ENCODE measurements around the gene WARS2.

The WARS2 gene

DNA sequence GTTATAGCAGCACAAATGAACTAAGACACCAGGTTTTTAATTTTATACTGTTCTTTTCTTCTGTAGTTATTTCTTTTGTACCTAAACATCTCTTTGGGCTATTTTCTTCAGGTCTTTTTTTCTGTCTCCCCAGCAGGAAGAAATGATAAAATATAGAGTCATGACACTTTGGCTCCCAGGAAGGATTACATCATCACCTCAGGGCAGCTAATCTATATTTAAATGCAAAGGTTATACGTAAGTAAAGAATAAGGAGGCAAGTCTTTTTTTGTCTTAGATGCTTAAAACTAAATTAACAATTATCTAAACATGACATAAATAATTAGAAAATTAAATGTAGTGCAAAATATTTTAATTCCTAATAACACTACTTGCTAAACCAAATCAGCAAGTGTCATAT is 57.0 kb downstream of the WARS2 start:
- DNase-seq (ENCODE audit: low read depth) = no peak

DNA sequence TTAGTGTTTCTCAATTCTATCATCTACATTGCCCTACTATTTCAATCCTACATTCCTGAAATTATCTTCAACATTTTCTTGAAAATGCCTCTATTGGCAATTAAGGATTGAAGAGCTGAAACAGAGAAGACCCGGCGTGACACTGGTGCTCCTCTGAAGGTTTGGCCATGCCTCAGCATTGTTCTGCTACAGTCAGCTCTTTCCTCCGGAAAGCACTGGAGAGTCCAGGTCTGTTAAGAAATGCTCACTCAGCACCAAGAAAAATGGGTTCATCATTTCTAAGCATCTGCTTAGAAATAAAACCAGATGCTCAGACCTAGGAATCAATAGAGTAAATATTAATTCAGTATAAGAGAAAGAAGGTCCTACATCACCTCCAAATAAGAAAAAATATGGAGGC is 58.8 kb downstream of the WARS2 start:
- no peak for DNase-seq (ENCODE audit: low read depth)

DNA sequence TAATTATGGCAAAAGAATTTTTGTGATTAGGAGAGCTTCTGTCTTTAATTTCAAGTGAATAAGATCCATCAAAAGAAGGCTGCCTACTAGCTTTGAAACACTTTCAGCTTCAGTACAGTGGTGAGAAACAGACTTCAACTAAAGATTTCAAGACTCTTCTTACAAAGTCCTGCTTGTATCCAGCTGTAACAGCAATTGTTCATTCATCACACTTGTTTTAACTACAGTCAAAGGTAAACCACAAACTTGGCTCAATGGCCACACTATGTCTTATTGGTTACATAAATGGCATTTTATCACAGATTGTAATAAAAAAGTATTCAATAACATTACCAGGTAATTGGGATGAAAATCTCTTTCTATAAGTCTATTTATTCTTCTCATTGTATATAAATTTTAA is 59.2 kb downstream of the WARS2 start:
- no peak for DNase-seq (ENCODE audit: low read depth)

- no peak for DNase-seq (ENCODE audit: low read depth)
Observed at GRCh38 chr1:119080586-119080985, 59.9 kb downstream of the WARS2 start.

GRCh38 chr1:119079881-119080280 is 60.6 kb downstream of the WARS2 start:
- no peak for DNase-seq (ENCODE audit: low read depth)

DNA sequence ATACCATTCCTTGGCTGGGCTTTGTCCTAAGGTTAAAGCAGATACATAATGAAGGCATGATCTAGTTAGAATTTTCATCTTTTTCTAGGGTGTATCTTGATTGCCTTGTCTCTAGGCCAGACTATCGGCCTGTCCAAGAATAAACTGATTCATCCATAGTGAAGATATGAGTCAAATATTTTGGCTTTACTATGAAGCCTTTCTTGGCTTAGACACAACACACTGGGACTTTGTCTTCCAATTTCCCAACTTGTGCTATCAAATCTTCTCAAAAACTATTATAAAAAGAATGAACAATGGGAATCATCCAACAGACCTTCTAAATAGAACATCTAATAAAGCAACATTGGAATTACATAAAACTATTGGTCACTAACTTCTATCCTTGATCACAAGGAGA is 64.8 kb downstream of the WARS2 start:
- DNase-seq (ENCODE audit: low read depth) = no peak

DNA sequence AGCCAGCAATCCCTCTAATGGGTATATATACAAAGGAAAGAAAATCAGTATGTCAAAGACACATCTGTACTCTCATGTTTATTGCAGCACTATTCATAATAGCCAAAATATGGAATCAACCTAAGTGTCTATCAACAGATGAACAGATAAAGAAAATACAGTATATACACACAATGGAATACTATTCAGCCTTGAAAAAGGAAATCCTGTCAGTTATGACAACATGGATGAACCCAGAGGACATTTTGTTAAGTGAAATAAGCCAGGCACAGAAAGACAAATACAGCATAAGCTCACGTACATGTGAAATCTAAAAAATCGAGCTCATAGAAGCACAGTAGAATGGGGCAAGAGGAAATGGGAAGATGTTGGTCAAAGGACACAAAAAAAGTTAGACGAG is 69.1 kb downstream of the WARS2 start:
- DNase-seq (ENCODE audit: low read depth) = no peak

DNA sequence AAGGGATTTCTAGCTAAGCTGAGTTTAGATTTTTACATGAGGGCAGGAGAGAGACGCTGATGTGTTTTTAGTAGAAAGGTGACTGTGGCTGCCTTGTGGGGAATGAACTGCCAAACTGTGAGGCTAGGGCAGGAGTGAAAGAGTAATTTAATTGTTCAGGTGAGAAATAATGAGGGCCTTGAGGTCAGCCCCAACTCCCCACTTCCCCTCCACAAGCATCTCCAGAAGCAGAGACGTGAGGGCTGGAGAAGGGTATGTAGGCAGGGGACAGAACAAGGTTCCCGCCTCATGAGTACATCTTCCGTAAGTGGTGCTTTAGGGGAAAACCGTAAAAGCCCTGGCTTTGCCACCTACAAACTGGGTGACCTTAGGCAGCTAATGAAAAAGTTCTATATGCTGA is 70.8 kb downstream of the WARS2 start:
- DNase-seq (ENCODE audit: low read depth) = no peak

DNA sequence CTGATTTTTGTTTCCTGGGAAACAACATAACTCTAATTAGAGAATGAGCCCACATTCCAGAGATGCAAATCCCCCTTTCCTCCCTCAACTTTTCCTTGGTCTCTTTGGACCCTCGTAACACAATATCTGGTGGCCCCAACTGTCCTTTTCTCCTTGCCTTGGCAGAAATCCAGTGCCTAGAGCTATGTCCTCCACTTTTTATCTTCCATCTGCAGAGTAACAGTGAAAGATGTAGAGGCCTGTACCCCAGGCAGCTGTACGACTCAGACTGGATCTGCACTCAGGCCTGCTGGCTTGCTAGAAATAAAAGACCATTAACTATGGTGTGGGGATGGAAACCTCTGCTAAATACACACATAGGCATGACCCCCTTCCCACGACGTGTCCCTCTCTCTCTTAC is 72.0 kb downstream of the WARS2 start:
- DNase-seq (ENCODE audit: low read depth) = no peak

GRCh38 chr1:119061700-119062099 is 78.8 kb downstream of the WARS2 start:
- DNase-seq (ENCODE audit: low read depth) = no peak

DNA sequence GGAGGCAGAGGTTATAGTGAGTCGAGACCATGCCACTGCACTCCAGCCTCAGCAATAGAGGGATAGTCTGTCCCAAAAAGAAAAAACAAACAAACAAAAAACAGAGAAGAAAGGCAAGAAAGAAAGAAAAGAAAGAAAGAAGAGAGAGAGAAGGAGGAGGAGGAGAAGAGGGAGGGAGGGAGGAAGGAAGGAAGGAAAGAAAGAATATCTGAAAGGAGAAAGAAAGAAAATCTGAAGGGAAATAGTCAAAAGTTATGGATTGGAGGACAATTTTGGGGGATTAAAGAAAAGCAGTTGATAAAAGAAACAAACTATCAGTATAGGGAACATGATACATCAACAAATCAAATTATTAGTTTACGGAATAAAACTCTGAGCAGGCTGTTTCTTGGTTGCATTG is 84.9 kb downstream of the WARS2 start:
- DNase-seq (ENCODE audit: low read depth) = no peak

- no peak for DNase-seq (ENCODE audit: low read depth)
Observed at GRCh38 chr1:119053917-119054316, 86.5 kb downstream of the WARS2 start.

- DNase-seq (ENCODE audit: low read depth) = no peak
Observed at GRCh38 chr1:119052267-119052666, 88.2 kb downstream of the WARS2 start.

DNA sequence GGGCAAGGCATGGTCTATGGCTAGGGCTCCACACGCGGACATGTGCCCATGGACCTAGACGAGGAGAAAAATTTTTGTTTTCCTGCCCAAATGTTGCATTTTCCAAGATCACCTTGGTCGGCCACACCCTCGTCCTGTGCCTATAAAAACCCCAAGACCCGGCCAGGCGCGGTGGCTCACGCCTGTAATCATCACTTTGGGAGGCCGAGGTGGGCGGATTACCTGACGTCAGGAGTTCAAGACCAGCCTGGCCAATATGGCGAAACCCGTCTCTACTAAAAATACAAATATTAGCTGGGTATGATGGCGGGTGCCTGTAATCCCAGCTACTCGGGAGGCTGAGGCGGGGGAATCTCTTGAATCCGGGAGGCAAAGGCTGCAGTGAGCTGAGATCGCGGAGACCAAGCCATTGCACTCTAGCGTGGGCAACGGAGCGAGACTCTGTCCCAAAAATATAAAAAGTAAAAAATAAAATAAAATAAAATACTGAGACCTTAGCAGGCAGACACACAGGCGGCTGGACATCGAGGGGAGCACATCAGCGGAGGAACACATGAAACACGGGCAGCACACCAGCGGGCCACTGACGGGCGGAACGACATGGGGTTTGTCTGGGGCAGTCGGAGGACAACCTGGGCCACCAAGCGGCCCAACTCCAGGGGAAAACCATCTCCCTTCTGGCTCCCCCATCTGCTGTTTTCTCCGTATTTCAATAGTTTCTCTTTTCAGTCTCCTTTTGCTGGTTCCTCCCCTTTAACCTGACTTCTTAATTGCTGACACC is 91.6 kb downstream of the WARS2 start:
- DNase-seq (ENCODE audit: low read depth) = no peak

DNA sequence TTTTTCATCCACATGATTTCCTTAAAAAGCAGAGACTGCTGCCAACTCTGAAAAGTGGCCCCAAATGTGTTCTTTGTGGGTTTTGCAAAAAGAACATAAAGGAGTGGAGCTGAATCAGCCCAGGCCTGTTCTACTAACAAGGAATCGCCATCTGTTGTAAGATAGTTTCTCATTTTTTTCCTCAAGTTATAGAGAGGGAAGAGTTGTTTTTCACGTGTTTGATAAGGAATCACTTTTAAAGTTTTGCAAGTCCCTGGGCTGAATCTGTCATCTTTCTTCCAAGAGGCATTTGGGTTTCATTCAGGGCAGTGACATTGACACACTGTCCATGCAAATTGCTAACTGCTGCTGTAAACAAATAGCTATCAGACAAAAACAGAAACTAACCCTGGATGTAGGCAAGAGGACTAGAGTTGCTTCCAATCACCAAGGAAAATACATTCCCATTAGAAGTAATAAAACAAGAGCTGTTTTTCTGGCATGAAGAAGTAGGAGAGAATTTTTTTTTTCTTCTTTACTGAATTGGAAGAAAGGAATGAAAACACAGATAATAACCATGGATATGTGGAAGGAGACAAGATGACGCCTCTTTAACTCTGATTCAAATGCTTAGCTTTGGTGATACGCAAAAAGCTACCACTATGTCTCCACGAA is 93.5 kb downstream of the WARS2 start:
- DNase-seq (ENCODE audit: low read depth) = no peak

- no peak for DNase-seq (ENCODE audit: low read depth)
Observed at GRCh38 chr1:119046429-119046784, 94.0 kb downstream of the WARS2 start.

DNA sequence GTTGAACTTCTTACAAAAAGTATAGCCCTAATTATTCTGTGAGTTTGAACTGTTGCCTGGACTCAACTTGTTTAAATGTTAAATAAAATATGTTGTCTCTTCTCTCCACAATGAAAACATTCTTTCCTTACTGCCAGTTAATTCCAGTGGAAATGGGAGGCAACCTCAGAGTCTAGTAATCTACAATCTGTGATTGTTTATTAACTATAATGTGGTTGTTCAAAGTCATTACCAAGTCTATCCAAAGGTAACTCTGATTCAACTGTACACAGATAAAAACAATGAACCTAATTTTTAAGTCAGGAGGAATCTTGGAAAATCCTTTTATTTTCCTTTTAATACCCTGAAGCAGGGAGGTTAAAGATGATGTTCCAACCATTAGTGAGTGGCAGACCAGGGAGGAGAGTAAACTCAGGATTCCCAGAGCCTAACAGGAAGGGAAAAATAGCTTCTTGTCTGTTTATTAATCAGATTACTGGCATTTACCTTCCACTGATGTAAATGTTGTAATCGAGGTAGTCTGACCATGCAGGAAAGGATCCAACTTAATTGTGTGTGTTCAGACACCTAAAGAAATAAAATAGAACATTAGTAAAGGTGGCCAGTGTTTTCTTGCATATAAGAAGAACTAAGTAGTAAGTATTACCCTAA is 95.2 kb downstream of the WARS2 start:
- DNase-seq (ENCODE audit: low read depth) = no peak

DNA sequence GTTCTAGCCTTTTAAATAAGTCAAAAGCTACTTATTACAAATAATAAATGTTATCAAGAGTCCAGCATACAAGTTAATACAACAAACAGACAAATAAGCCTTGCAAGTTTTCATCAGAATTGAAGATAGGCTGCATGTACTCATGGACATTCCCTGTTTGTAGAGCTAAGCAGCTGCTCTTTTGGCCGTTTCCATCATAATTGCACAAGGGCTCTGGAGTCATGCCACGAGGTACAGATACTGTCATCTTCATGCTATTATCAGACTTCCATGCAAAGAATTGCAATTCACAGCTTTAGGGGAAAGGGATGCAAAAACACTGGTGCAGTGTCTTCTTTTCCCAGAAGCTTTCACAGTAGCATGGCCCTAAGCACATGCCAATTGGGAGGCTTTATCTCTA is 99.5 kb downstream of the WARS2 start:
- no peak for DNase-seq (ENCODE audit: low read depth)

- DNase-seq (ENCODE audit: low read depth) = no peak
Observed at GRCh38 chr1:119040489-119040888, 100.0 kb downstream of the WARS2 start.

DNA sequence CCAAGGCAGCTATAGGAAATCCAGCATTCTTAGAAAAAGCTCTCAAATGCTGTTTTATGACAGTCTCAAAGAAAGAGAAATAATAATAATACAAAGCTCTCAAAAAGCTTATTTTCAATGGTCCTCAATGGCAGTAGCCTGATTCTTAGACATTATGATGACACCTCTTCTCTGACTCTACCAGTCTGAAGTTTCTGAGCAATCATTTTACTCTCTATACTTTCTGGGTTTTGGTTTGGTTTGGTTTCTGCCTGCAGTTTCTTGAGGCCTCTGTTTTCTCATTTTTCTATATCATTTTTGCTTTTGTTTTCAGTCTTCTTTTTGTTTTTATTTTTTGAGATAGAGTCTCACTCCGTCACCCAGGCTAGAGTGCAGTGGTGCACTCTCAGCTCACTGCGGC is 102.1 kb downstream of the WARS2 start:
- no peak for DNase-seq (ENCODE audit: low read depth)

DNA sequence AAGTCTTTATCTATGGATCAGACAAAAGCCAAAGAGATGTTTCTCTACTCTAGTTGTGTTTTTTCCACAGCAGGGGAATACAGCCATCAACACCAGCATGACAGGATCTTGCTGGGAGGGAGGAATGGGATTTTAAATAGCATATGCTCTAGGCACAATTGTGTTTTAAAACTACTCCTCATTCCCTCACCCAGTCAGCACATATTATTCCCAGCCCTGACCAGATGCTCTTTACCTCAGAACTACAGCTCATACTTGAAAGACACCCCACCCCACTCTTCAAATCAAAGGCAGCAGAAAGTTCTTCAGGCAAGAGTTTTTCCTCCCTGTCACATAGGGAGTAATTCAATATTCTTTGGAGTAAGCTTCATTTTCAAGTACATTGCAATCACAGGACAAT is 106.1 kb downstream of the WARS2 start:
- no peak for DNase-seq (ENCODE audit: low read depth)

DNA sequence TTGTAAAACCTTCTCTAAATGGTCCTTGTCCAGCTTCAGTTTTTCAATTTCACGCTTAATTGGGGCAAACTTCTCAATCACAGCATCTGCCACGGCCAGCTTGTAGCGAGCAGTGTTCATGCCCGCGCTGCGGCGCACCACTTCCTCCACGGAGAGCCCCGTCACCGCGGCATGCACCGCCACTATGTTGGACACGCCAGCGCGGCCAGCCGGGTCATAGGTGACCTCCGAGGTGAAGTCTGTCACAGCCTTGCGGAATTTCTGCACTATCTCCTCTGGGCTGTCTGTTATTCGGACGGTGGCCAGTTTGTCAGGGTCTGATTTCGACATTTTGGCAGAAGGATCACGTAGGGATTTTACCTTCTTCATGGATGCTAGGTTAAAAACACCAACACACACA is 107.5 kb downstream of the WARS2 start:
- DNase-seq (ENCODE audit: low read depth) = no peak

DNA sequence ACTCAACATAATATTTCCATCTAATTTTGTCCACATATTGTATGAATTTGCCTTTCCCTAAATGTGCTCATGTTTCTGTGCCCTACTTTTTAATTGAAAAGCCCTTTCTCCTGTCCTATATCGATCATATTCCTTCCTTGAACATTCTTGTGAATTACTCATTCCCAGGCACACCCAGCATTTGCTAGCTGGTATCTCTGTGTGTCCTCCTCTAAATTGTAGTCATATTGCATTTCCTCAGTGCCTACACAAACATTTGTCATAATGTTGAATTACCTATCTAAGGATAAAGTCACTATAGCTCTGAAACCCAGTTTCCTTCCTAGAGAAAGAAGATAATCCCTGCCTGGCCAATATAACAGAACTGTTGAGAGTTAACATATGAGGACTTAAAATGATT is 112.7 kb downstream of the WARS2 start:
- no peak for DNase-seq (ENCODE audit: low read depth)

GRCh38 chr1:119026956-119027355 is 113.5 kb downstream of the WARS2 start:
- DNase-seq (ENCODE audit: low read depth) = no peak

Measured in activated T-helper 9 cell treated with anti-CD3 and anti-CD28 coated beads, Interleukin-2, amount 50 U/mL, for 16 hours (primary cell).